HG03280 (cell line): ENCODE measurements around the gene ANTXR2.

Source experiments
- ATAC-seq: cut with Tn5 transposase; IDR thresholded peaks from one replicate; pipeline ENCODE4 v1.9.1; 2021; ENCODE audit warnings: mild to moderate bottlenecking, moderate library complexity; ENCODE audit not compliant: unreplicated experiment

Gene ANTXR2

DNA sequence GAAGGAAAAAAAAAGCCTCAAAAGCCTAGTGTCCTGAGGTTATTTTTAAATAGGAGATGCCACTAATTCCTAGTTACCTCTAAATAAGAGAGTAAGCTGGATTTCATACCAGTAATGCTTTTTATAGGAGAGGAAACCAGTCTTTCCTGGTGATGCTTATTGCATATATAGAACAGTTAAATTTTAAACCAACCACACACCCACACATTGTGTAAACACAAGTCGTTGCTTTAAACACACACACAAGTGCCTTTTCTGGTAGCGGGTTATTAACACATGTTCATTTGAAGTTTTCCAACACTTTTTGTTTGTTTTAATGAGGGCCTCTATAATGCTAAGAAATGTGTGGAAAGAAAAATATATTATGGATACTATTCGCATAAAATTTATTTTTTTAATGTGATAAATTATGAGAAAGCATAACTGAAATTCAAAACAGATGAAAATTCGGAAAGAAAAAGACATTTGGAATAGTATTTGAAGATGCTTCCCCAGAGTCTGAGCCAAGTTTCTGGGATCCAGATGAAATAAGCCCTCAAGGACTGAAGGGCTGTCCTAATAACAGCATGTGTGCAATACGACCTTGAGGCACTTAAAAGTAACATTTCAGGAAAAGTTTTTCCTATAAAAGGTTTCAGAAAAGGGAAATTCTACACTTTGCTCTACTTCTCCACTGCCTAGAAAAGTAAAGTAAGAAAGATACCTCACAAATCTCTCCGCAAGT, 2.0 kb downstream of the ANTXR2 start:
- no peak for ATAC-seq

DNA sequence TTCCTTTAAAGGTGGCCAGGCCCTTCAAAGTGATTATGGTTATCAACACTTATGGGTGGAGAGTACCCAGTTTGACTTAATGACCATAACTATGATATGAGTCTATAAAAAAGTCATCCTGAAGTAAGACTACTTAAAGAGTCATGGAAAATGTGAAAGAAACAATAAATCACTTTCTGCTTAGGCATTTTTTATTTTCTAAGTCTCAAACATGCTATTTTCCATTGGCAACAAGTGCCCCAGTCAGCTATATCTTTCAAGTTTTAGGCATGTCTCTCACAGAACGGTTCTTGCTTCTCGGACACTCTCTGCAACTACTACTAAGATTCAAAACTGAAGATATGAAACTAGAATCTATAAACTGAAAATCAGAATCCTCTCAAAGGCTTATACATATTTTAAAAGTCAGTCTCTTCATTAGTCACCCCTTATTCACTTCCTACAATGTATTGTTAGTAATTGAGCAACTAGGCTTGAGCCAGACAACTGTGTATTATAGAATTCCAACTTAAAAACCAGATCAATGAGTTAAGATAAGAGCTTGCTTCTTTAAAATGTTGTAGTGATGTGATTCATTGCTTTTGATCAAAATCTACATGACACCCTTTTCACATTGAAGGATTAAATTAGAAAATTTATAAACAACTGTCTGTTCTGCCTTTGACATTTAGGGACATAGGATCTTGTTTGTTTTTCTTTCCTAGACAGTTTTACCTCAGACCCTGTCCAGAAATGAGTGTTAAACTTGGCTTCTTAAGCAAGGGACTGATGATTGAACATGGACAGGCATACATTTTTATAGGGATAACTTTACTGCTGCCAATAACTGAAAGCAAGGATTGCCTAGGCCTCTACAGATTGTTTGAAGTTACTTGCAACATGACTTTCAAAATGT, 2.9 kb downstream of the ANTXR2 start:
- peak; percentile 36 for ATAC-seq

DNA sequence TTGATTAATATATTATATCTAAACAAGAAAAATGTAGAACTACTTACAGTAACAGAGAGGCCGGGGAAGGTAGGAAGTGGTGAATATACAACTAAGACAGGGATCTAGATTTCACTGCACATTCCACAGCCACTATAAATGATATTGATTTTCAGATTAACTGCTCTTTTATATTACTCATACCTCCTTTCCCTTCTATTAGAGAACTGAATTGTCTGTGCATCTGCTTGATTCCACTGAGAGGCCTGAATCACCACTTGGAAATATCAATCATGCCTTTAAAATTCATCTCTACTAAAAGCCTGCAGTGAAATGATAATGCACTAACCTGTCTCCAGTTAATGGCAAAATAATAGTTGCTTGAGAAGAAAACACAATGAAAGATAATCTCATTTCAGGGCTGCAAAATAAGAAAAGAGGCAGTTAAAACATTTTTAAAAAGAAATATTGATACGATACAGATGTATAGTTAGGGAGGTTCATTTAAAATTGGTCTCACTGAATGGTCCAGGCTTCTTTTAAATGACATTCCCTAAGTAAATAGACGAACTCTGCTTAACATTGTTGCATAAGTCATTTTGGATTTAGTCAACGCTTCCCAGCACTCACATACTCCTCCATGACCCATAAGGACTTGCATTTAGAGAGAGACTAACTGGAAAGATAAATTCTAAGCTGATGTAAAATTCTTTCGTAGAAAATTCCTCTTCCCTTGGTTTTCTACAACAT, 3.8 kb downstream of the ANTXR2 start:
- no peak for ATAC-seq

DNA sequence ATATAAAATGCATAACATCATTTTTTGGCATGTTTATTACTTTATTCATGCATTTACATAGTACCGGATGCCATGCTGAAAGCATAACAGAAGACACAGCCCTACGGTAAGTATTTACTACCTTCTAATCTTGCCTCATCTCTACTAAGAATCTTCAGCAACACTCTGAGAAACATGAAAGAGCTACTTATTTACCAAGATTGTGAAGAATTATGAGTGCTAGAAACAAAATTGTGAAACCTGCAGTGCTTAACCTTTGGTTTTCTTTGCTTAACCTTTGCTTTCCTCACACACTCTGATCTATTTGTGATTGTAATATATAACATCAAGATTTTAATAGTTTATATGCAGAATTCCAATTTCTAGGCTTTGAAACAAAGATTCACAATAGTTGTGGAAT, 7.4 kb downstream of the ANTXR2 start:
- ATAC-seq, result no peak

DNA sequence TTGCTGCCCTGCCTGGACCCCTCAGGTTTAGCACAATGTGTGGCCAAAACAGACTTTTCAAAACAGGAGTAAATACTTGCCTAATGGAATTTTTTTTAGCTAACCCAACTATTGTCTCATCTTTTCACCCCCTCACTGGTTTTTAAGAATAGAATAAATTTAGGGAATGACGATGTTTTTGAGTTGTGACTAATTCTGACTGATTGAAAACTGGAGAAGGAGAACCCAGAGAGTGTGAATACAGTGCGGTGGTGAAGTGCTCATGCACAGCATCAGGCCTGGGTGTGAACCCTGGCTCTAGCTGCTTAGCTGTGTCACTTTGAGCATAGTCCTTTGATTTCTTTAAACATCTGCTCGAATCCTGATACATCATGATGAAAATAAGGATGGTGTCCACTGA, 10.5 kb downstream of the ANTXR2 start:
- ATAC-seq, result no peak

DNA sequence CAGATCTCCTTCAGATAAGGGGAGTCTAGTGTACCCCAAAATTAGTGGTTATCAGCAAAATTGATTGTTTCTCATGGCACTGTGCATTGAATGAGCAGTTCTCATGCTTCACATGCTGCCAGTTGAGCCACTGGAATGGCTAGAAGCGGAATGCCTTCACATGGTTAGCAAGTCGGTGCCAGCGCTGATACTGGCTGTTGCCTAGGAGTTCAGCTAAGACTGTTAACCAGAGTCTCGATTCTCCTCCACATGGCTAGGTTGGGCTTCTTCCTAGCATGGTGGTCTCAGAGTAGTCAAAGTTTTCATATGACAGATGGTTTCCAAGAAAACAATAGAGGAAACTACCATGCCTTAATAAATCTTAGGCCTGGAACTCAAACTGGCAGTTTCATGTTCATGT, 12.2 kb downstream of the ANTXR2 start:
- ATAC-seq, result no peak

DNA sequence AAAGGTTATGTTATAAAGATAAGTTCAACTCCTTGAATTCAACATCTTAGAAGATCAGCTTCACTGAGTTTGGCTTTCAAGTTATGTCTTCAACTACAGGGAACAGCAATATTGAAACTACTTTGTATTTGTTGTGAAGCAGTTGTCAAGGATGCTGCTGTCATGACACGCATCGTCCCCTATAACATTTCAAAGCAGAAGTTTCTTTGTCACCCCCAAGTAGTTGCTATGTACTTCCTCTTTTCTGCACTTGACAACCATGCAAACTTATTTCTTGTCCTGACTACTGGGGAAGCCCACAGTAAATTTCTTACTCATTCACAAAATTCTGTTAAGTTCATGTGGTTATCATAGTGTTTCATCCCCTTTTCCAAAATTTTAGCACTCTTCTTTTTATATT, 14.3 kb downstream of the ANTXR2 start:
- ATAC-seq, result peak; percentile 98

DNA sequence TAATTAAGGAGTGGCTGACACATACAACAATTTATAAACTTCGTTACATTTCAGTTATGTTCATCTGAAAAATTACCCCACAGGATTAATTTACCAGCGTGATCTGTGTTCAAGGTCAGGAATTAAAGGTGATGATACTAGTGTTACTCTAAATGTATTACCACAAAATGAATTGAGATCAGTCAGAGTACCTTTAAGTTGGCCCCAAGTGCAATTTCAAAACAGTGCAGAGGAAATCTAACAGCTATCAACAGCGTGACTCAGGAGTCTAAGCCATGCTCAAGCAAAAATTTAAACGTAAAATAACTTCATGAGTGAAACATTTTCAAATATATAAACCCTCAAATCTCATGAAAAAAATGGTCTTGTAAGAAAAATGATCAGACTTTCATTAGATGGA, 18.7 kb downstream of the ANTXR2 start:
- no peak for ATAC-seq

DNA sequence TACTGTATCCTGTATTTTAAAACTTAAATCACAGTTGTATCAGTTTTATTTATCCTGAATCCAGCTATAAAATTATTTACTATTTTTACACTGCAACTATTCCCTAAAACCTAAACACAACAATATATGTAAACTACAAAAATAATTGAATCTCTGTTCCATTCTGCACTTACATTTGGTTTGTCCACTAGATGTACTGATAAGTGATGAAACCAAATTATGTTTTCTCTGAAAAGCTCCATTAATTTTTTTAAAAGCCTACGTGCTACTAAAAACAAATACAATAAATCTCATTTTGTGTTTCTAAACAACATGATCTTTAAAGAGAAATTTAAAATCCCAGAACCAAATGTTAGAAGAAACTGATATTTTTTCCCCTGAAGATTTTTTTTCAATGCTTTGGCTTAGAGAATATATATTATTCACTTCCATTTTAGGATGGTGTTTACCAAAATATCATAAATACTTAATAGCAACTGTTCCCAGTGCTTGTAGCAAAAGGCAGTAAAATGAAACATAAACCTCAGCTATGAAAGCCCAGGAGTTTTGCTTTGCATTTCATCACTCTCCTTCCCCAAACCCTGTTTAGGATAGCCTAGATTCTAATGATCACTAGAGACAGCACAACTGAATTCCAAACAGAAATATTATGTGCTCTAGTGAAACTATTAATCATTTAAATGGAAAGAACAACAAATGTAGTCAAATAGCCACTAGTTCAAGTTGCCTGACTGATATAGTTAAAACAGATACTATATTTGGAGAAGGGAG, 19.7 kb downstream of the ANTXR2 start:
- no peak for ATAC-seq

DNA sequence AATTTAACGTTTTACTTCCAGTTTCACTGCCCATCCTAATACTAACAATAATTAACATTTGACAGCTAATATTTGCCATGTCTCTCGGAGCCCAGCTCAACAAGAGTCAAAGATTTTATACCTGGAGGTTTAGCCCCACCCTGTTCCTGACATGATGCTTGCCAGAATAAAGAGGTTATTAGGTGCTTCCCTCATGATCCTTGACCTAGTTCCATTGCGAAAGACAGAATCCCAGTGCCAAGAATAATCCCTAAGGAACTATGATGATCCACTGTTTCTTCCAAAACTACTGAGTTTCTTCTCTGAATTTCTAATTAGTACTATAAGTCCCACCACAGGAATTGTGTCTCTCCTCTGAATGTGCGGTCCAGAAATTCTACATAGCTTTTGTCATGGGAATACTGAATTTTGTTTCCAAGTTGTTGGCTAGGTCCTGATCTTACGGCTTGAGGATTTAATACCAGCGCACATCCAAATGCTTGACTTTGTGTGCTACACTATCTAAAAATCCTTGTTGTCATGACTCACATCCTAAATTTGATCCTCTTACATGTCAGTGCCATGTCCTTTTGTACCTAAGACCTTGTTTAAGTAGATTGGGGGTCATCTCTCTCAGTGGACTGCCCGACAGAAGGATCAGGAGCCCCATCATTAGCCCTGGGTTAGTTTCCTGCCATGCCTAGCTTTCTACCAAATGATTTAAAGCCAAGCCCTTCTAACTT, 23.1 kb downstream of the ANTXR2 start:
- no peak for ATAC-seq

DNA sequence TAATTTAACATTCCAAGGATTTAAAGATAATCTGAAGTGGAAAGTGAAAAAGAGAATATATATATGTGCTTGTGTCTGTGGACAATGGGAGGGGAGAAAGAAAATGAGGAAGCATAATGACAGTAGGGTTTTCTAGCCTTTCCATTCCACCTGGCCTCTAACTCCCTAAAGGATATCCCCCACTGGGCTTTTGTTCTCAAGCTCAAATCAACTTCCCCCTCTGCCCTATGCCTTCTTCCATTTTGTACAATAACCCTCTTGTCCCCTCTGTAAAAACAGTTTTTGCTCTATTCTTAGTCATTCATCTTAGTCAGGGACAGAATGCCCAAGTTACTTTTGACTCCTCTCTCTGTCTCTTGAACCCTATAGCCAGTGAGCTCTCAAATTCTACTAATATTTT, 23.6 kb downstream of the ANTXR2 start:
- no peak for ATAC-seq

DNA sequence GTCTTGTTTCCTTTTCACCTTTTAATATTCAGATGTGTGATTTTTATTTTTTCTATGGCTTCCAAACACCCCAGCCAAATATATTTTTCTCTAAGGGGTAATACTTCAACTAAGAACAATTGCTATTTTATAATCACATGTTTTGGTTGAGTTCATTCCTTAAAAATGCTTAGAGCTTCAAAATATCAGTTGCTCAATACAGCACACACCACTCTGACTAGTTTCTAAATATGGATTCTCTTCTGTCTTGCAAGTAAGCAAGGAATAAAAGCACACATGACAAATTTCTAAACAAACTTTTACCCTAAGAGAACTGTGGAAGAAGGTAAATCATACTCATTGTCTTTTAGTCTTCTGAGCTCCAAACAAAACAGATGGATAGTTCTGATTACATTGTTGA, 27.2 kb downstream of the ANTXR2 start:
- ATAC-seq, result no peak

DNA sequence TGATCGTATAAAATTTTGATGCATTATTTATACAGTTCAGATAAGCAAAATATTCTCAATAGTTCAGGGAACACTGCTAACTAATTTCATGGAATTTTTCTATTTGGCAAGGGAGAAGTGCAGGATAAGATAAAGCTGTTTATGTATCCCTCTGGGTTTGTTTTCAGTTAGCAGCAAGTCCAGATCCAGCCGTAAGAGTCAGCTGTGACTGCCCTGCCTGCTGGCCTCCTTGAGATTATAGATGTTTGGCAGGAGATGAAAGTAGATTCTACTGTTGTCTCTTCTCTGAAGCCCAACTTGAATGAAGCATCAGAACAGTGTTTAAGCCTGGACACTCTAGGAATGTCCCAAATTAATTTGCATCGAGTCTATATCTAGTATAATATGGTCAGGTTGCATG, 29.5 kb downstream of the ANTXR2 start:
- ATAC-seq, result no peak

DNA sequence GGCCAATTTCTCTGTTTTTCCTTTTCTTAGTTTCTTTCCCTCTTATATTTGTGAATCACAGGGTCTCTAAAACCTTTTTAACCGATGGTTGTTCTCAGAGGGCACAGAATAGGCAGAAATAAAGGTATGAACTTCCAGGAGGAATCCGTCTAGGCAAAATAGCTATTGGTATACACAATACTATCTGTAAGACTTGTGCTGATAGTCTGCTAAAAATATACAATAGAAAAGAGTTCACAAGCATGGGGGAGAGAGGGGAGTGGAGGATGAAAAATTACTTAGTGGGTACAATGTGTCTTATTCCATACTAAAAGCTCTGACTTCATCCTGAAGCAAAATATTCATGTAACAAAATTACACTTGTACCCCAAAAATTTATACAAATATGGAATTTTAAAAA, 30.2 kb downstream of the ANTXR2 start:
- no peak for ATAC-seq

DNA sequence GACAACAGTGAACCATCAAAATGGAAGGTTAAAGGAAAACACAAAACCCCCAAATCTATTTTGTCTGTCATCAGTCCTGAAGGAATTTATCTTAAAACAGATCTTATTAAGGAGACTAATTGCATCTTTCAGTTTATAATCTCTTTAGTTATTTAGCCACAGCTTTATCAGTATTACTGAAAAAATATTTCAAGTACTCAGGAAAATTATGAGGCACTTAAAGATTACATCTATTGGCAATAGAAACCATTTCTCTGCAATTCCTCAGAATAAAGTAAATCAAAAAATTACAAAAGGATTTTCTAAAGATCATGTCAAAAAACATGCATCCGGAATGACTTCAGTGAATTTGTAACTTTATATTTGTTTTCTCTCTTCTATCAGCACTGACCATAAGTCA, 35.2 kb downstream of the ANTXR2 start:
- ATAC-seq, result no peak

DNA sequence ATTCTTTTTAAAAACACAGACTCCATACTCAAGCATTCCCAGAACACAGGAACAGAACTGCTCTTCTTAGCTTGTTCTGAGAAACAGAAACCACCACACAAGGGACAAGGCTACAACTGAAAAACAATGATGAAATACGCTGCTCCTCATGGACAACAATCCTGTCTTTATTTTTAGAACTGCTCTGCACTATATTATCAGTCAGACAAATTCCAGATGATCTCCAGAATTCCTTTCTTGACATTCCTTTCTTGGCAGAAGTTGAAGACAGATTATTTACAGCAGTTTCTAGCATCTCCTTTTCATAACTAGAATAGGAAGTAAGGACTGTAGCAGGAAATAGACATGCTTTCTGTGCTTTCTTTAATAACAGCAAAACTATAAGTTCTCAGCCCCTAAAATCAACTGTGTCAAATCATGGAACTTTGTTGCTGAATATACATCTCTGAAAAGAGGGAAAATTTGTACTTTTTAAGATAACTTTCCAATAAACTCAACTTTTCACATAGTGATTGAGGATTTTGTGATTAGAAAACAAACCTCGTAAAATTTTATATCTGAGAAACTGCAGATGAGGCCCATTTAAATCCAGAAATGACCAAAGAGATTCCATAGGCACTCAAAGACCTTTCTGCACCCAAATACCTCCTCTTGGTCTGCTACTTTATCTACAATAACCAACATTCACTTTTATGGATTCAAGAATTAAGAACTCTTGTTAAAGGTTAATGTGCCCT, 35.9 kb downstream of the ANTXR2 start:
- no peak for ATAC-seq

DNA sequence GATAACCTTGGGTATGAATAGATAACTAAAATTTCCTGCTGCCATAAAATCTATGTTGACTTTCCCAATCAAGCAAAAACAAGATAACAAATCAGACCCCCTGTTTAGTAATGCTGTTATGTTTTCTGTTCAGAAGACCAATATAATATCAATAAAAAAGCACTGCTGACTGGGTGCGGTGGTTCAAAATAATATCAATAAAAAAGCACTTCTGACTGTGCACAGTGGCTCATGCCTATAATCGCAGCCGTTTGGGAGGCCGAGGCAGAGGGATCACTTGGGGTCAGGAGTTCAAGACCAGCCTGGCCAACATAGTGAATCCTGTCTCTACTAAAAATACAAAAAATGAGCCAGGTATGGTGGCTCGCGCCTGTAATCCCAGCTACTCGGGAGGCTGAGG, 36.7 kb downstream of the ANTXR2 start:
- no peak for ATAC-seq

DNA sequence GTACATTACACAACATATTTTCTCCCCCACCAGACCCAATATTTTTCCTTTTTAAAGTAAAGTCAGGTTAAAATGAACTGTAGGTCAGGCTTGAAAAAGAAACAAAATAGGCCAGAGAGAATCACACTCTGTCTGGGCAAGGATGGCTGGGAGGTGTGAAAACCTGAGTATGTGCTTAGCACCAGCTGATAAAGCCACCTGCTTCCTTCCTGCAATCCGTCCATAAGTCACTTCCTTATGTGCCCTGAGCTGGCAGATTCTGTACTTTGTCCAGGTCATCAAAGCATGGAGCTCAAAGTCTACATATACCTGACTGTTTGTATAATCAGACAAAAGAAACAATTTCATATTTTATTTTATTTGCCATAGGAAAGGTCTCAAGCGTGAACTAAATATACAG, 37.7 kb downstream of the ANTXR2 start:
- no peak for ATAC-seq

DNA sequence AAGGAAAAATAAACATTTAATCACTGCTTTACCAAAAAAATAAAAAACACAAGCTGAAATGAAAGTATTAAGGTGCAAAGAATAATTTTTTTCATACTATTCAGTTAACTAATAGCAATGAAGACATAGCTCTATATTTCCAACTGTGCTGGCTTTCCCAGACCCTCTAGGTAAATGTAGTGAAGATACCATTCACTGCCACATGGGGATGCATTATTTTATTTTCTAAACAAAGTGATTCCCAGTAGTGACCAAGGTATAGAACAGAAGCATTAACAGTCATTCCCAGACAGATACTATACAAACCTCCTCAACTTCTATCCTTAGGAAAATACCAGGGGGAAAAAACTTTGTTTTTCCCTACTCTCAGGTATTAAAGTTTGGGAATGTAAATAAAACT, 39.4 kb downstream of the ANTXR2 start:
- no peak for ATAC-seq

DNA sequence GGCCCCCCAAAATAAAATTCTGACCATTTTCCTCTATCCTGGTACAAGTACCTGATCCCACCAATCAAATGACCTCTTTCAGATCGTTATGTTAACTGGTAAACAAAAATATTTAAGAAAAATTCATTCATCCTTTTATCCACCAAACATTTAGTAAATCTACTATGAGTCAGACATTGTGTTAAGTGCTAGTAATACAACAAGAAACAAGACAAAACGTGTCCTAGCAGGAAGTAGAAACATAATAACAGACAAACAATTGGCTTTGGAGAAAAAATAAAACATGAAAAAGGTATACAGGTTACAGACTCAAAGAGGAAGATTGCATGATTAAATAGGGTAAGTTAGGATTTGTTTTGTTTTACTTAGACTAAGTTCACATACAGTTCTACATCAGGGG, 43.7 kb downstream of the ANTXR2 start:
- no peak for ATAC-seq
